ENCODE measurements around the gene LRRC4C.
"Not testable (repeated sequence)": the region's sequence is repeated elsewhere in the genome, so short reads cannot be mapped to it uniquely, and the experiment has no call there.

The LRRC4C gene

GRCh38 chr11:41113160-41113559 is 346.3 kb downstream of the LRRC4C start:
- no peak for DNase-seq

GRCh38 chr11:41110527-41110926 is 348.9 kb downstream of the LRRC4C start:
- no peak for DNase-seq

DNA sequence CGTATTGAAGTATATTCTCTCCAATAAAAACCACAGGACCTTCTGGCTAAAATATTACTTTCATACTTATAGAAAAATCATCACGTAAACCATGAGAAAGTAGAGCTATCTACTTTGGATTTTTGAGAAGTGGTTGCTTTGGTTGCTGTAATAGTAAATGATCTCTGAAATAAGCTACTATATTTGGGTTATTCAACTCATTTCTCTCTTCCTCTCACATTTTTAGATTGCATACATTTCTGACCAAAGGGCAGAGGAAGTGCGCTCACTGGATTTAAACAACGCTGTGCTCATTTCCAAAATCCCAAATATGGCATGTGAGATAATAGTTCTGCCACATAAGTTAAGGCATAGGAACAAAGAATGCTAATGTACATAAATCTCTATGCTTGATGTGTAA is 357.0 kb downstream of the LRRC4C start:
- DNase-seq = no peak

DNA sequence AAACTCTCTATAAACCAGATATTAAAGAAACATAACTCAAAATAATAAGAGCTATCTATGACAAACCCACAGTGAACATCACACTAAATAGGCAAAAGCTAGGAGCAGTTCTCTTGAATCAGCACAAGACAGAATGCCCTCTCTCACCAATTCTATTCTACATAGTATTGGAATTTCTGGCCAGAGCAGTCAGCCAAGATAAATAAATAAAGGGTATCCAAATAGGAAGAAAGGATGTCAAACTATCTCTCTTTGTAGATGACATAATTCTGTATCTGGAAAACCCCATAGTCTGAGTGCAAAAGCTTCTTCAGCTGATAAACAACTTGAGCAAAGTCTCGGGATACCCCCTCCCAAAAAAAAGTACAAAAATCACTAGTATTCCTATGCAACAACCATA is 359.8 kb downstream of the LRRC4C start:
- no peak for DNase-seq

DNA sequence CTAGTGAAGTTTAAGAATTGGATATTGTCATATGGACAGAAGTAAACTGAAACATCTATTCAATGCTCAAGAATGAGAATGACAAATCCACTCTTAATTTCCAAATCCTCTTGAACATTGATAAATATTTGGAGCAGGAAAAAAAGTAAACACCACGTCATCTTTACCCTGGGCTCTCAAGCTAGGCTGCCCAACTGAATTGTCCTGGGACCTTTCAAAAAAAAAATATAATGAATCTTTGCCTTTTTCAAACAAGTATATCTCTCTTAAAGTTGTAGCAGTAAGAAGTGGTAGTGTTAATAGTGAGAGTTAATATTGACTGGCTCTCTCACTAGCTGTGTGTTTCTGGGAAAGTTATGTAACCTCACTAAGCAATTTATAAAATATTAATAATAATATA is 374.3 kb downstream of the LRRC4C start:
- no peak for DNase-seq

DNA sequence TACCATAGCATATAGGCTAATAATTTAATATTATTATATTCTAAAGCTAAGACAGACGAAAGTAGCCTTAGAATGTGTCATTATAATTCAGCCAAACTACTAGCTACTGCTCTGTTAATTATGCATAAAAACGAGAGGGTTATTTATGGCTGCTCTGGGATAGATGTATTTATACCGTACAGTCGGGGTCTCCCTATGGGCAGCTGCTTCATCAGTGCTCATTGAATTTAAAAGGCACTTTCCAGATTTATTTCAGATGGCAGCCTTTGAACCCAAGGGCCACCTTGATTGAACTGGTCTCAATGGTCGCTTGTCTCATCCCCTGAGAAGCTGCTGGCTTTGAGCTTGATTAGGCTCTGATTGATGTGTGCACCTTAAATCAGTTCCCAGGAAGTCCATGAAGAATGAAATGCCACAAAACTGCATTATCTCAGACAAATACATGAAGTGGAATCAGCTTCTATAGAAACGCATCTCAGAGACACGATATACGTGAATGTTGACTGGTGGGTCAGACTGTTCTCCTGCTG is 377.6 kb downstream of the LRRC4C start:
- no peak for DNase-seq

GRCh38 chr11:41074318-41074717 is 385.1 kb downstream of the LRRC4C start:
- DNase-seq = no peak

GRCh38 chr11:41065432-41065831 is 394.0 kb downstream of the LRRC4C start:
- no peak for DNase-seq

- DNase-seq = no peak
These were observed 401.3 kb downstream of the LRRC4C start for GRCh38 chr11:41058138-41058537.

- no peak for DNase-seq
These were observed 402.4 kb downstream of the LRRC4C start for GRCh38 chr11:41056892-41057569.

- no peak for DNase-seq
These were observed 405.6 kb downstream of the LRRC4C start for GRCh38 chr11:41053894-41054293.

DNA sequence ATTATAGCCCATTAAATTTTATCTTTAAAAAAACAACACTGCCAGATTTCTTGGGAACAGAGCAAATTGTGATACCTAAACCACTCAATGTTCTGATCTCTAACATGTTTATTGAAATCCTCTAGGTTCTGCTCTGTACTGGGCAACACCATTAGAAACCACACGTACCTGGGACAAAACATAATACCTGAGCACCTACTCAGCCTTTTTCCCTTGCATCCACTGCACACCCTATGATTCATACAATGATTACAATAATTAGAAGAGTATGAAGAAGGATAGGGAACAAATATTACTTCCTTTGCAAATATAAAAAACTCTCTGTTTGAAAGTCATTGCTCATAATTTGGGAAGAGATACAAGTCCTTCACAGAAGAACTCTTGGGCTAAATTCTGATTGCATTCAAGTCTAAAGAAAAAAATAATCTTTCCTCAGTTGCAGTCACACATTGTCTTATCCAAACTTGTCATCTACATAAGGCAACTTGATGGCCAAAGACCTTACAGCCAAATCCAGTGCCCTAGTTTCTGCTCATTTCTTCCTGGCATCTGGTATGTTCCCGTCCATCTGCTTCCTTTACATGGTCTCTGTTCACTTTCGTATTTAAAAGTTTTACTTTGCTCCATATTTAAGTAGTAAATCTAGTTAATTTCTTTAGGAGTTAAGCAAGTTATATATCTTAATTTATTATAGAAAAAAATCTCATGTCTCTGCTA is 407.4 kb downstream of the LRRC4C start:
- no peak for DNase-seq

DNA sequence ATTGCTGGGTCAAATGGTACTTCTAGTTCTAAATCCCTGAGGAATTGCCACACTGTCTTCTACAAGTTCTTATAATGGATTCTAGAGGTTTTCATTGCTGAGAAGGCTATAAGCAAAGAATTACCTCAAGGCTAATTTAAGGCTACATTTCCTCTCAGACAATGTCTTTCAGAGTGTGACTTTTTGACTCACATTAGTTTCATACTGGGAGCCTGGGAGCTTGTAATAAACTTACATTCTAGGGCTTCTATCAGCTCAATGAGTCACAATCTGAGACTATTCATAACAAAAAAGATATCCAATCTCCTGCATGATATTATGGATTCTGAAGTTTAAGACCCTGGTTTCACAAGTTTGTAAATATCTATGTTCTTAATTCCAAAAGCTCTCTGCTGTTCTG is 408.7 kb downstream of the LRRC4C start:
- DNase-seq = no peak

DNA sequence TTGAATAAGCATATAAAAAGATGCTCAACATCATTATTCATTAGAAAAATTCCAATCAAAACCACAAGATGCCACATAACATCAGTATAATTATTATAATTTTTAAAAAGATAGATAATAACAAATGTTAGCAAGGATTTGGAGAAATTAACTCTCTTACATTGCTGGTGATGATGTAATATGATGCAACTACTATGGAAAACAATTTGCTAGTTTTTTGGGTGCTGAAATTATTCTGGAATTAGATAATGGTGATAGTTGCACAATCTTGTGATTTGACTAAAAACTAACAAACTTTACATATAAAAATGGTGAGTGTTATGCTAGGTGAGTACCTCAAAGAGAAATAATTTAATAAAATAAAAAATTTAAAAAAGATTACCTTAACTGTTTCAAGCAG is 412.2 kb downstream of the LRRC4C start:
- DNase-seq = no peak

DNA sequence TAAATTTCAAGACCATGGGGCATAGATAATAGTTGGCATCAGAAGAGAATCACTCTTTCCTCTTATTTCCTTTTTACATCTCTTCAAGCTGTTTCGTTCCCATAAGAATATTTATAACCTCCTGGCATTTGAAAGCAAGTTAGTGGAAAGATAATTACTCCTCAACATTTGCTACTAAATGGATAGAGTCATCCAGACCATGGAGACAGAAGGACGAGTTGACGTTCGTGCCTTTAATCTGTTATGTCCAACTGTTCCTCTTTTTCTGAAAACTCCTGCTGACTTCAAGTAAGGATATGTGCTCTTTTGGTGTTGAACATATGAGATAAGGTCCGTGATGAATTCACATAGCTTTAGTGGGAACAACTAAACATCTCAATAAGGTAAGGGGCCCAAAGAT is 414.2 kb downstream of the LRRC4C start:
- DNase-seq = no peak

DNA sequence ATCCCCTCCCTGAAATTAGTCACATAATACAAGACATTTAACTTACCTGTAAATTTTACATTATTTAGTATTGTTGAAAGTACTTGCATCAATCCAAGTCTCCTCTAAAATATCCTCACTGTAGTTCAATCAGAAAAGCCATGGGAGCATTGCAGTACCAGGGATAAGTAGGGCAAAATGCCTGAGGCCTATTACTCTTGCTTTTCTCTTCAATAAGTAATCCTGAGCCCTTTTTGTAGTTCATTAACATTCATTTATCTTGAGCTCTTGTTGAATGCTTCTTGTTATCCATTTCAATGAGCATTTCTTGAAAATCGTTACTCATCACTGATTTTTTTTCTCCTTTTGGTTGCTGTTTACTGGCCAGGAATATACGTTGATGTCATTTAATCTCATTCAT is 414.7 kb downstream of the LRRC4C start:
- no peak for DNase-seq

- no peak for DNase-seq
These were observed 416.8 kb downstream of the LRRC4C start for GRCh38 chr11:41042688-41043087.

DNA sequence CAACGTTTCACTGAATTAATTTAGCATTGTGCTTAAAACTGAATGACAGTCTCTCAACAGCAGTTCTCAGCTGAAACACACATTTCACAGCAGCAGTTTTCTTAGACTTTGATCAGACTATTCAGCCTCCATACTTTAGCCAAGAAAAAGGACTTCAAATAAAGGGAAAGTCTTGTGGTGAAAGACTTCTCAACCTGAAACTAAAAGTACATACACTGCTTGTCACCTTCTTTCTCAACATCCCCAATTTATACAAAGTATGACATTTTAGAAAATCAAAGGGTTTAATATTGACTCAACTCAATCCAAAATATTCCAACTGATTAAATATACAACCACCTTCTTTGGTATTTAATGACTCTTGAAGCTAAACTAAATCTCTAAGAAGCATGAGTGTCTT is 419.0 kb downstream of the LRRC4C start:
- no peak for DNase-seq

DNA sequence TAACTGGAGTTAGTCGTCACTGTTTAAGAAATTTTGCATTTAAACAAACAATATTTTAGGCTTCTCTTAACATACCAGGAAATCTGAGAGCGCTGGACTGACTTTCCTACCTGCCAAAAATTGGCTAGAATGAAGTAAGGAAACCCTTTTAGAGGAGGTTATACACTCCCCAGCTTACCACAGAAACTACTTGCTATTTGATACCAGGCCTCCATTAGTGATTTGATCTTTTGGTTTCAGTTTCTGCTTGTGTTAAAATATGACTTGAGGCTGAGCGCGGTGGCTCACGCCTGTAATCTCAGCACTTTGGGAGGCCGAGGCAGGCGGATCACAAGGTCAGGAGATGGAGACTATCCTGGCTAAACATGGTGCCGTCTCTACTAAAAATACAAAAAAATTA is 419.9 kb downstream of the LRRC4C start:
- DNase-seq = no peak

DNA sequence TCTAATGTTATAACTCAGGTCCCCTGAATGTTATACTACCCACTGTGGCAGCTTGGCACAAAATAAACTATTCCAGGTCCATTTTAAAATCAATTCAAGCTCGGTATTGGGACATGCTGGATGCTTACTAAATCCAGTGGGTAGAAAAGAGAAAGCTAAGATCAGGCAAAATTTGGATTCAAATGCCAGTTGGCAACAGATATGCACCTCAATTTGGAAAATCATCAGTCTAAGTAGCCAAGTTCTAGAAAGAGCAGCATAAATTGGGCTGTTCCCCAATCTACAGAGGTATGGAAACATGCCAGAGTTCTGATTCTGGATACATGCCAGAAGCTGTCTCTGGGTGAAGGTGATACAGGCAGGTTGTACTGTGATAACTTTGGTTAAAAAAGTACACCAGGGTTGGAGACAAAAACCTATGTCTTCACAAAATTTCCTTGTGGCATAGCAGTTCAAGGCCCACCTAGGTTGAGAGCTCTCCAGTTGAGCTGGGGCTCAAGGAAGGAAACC is 427.8 kb downstream of the LRRC4C start:
- peak in 1 of 2 experiments; percentile 6 for DNase-seq

- DNase-seq = no peak
These were observed 439.2 kb downstream of the LRRC4C start for GRCh38 chr11:41020259-41020658.

GRCh38 chr11:41019666-41020065 is 439.8 kb downstream of the LRRC4C start:
- DNase-seq = not testable (repeated sequence)

DNA sequence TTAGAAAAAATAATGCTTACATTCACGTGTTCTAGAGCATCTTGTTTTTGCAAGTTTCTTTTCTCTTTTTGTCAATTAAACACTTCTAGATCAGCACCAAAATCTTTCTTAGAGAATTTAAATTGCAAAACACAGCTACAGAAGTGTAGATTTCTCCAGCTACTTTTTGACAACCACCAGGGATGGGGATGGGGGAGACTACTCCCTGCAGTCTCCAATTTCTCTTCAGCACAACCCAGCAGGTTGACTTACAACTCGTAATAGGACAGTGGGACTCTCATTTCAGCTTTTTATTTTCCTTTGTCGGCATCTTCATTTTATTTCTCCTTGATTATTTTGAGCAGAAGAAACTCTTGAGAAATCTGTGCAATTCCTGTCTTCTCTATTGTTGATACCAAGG is 441.2 kb downstream of the LRRC4C start:
- DNase-seq = no peak

- DNase-seq = peak; percentile 0 to 44
These were observed 448.9 kb downstream of the LRRC4C start for GRCh38 chr11:41010361-41011050.

Measured in cerebellar nuclear complex (tissue), 1 donor.